ENCODE data around the gene DGKI.

GRCh38 chr7:137591421-137591837 is 255.3 kb downstream of the DGKI start:
- TF ChIP-seq, protein P1, sequence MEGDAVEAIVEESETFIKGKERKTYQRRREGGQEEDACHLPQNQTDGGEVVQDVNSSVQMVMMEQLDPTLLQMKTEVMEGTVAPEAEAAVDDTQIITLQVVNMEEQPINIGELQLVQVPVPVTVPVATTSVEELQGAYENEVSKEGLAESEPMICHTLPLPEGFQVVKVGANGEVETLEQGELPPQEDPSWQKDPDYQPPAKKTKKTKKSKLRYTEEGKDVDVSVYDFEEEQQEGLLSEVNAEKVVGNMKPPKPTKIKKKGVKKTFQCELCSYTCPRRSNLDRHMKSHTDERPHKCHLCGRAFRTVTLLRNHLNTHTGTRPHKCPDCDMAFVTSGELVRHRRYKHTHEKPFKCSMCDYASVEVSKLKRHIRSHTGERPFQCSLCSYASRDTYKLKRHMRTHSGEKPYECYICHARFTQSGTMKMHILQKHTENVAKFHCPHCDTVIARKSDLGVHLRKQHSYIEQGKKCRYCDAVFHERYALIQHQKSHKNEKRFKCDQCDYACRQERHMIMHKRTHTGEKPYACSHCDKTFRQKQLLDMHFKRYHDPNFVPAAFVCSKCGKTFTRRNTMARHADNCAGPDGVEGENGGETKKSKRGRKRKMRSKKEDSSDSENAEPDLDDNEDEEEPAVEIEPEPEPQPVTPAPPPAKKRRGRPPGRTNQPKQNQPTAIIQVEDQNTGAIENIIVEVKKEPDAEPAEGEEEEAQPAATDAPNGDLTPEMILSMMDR (IDR thresholded peaks at IDR 0.05; ENCODE audit: insufficient read depth, low read length, poor library complexity, severe bottlenecking) = no peak
- TF ChIP-seq EZH2phosphoT487 (conservative IDR thresholded peaks at IDR 0.05; ENCODE audit: low read length) = no peak
